Upper lobe of left lung (tissue), 4 donors: ENCODE data around the gene ZNF43.

Experiments used
- EP300 ChIP-seq, 4 donors: sonication (generic); formaldehyde crosslinking; IDR thresholded peaks; one replicate each; pipeline ENCODE4 v1.5.1; 2017; ENCODE audit warnings: antibody characterized with exemption in 4 of 4, control low read depth in 2 of 4
- POLR2A ChIP-seq, 4 donors: fragments of 450-650 bp; IDR thresholded peaks; one replicate each; pipeline ENCODE4 v1.5.1; 2016 to 2017; ENCODE audit warnings: antibody characterized with exemption in 4 of 4, mild to moderate bottlenecking in 2 of 4
- POLR2AphosphoS5 ChIP-seq, 2 donors: sonication (generic); formaldehyde crosslinking; IDR thresholded peaks; one replicate each; pipeline ENCODE4 v1.5.1; 2017; ENCODE audit warnings: antibody characterized with exemption in 2 of 2
- TF ChIP-seq, protein P1 (sequence below), 6 experiments: fragments of 450-650 bp in 4 of 6; fragments of 200-600 bp in 2 of 6; sonication (generic) in 2 of 6; IDR thresholded peaks; one replicate each; pipeline ENCODE4 v1.5.1; 2016 to 2019; ENCODE audit warnings: antibody characterized with exemption in 6 of 6

DNA sequence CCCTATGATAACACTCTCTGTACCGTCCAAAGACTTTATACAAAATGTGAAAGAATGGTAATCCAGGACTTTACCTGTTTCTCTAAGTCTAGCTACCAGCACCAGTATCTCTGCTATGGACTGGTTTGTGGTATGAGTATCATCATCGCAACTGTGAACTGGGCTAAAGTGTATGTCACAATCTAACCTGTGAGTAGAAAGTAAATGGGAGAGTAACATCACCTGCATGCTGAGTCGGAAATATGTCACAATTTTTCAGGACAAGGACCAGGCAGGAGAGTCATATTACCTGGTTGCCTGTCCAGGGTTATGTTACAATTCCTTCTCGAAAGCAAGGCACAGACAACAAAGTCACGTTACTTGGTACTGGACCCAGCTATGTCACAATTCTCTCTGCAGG, 5.1 kb upstream of the ZNF43 start:
- TF ChIP-seq, protein P1, sequence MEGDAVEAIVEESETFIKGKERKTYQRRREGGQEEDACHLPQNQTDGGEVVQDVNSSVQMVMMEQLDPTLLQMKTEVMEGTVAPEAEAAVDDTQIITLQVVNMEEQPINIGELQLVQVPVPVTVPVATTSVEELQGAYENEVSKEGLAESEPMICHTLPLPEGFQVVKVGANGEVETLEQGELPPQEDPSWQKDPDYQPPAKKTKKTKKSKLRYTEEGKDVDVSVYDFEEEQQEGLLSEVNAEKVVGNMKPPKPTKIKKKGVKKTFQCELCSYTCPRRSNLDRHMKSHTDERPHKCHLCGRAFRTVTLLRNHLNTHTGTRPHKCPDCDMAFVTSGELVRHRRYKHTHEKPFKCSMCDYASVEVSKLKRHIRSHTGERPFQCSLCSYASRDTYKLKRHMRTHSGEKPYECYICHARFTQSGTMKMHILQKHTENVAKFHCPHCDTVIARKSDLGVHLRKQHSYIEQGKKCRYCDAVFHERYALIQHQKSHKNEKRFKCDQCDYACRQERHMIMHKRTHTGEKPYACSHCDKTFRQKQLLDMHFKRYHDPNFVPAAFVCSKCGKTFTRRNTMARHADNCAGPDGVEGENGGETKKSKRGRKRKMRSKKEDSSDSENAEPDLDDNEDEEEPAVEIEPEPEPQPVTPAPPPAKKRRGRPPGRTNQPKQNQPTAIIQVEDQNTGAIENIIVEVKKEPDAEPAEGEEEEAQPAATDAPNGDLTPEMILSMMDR (IDR thresholded peaks at IDR 0.05), result no peak
- no peak for TF ChIP-seq POLR2A (IDR thresholded peaks at IDR 0.05)
- no peak for TF ChIP-seq POLR2AphosphoS5 (IDR thresholded peaks at IDR 0.05)
- TF ChIP-seq EP300 (IDR thresholded peaks at IDR 0.05), result no peak
